Measurements from ENCODE around the gene MRGPRG.
"Not testable (repeated sequence)": the region's sequence is repeated elsewhere in the genome, so short reads cannot be mapped to it uniquely, and the experiment has no call there.

MRGPRG gene, protein sequence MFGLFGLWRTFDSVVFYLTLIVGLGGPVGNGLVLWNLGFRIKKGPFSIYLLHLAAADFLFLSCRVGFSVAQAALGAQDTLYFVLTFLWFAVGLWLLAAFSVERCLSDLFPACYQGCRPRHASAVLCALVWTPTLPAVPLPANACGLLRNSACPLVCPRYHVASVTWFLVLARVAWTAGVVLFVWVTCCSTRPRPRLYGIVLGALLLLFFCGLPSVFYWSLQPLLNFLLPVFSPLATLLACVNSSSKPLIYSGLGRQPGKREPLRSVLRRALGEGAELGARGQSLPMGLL

DNA sequence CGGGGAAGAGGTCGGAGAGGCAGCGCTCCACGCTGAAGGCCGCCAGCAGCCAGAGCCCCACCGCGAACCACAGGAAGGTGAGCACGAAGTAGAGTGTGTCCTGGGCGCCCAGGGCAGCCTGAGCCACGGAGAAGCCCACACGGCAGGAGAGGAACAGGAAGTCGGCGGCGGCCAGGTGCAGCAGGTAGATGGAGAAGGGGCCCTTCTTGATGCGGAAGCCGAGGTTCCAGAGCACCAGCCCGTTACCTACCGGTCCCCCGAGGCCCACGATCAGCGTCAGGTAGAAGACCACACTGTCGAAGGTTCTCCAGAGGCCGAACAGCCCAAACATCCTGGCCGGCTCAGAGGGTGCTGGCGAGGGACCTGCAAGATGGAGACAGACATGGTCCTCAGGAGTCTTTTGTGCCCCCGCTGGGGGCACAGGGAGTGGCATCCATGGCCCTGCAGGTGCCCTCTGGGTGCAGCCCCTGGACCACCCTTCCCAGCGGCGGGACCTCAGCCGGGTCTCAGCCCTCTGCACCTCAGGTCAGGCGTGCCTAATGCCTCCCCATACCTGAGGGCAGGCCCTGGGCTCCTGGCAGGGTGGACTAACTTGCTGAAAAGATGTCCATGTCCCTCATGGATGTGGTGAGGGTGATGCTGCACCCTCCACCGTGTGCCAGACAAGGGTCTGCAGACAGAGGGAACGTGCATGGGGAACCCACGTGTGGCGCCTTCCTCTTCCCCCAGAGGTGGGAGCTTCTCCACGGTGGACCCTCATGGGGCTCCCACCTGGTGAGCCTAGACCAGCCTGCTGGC lies at the start of gene MRGPRG:
TSS of gene MRGPRG (minus strand) at position 331 of the 798 bp plus-strand sequence. CDS start at position 331, 0 bp downstream.
- no peak for DNase-seq

DNA sequence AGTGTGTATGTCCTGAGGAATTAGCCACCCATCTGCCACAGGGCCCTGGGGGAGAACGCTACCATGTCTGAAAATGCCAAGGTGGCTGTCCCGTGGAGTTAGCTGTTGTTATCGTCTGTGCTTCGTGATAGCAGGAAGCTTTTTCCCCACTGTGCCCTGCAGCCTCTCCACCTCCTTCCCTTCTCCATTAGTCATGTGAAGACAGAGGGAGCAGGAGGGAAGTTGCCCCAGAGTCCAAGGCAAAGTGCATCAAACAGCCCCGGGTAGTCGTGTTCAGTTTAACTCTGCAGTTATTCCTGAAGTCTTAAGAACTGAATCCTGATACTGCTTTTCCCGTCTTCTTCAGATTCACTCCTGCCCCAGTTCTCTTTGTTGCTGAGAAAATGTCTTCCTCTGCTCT lies 43.9 kb upstream of the MRGPRG start:
- not testable (repeated sequence) for DNase-seq

DNA sequence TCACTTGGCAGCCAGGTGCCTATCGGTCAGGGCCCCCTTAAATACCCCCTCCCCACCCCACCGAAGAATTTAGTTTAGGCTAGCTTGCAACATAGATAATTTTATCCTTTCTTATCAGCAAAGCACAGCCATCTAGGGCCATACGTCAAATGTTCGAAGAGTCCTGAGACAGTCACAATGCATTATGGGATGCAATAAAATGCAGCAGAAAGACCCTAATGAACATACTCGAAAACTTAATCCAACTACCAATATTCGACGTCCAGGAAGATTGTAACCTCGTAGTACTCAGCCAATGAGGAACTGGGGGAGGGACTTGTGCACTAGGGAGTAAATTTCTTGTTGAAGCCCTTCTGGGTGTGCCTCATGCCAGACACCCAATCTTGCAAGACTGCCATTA lies 43.2 kb upstream of the MRGPRG start:
- DNase-seq, result not testable (repeated sequence)

DNA sequence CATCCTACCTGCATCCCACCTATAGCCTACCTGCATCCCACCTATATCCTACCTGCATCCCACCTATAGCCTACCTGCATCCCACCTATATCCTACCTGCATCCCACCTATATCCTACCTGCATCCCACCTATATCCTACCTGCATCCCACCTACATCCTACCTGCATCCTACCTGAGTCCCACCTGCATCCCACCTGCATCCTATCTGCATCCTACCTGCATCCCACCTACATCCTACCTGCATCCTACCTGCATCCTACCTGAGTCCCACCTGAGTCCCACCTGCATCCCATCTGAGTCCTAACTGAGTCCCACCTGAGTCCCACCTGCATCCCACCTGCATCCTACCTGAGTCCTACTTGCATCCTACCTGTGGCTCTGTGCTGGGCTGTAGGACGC lies 38.9 kb upstream of the MRGPRG start:
- DNase-seq, result not testable (repeated sequence)

DNA sequence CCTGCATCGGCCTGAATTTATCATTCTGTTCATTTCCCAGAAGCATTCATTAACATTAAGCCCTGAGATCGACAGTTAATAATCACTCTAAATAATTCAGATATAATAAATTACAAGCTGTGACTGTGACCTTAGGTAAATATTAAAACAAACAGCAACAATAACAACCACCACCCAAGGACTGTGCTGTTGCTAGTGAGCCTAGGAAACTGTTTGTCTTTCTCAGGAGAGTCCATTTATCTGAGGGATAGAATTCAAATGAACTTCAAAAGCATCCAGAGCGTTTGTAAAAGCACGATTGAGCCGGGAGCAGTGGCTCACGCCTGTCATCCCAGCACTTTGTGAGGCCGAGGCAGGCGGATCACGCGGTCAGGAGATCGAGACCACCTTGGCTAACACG lies 36.6 kb upstream of the MRGPRG start:
- not testable (repeated sequence) for DNase-seq

DNA sequence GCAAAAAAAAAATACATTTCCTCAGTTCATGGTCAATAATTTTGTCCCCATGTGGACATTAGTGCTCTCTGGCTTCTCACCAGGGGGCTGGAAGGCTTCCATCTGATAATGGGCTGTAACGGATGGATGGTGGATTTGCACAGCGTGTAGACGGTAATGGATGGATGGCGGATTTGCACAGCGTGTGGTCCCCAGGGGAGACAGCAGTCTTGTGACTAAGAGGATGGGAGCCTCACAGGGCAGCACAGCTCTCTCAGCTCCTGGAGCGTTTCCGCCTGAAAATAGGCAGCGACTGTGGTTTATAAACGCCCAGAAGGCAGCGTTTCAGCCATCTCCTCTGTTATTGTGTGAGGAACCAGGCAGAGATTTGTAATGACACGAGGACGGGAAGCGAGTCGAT lies 36.2 kb upstream of the MRGPRG start:
- DNase-seq, result not testable (repeated sequence)

DNA sequence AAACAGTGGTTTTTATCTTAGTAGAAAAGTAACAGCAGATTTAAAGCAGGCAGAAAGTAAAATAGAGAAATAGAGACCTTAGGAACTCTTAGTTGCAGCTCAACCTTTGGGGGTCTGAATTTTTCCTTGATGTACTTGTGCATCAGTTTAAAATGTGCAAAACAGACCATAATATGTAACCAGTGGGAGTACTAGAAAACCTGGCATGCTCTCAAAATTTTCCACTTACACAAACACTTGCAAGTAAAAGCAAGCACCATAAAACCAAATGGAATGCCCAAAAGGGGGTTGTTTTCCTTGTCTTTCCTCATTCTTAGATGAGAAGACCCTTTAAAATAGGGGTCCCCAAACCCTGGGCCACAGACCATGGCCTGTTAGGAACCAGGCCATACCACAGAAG lies 26.5 kb upstream of the MRGPRG start:
- no peak for DNase-seq

DNA sequence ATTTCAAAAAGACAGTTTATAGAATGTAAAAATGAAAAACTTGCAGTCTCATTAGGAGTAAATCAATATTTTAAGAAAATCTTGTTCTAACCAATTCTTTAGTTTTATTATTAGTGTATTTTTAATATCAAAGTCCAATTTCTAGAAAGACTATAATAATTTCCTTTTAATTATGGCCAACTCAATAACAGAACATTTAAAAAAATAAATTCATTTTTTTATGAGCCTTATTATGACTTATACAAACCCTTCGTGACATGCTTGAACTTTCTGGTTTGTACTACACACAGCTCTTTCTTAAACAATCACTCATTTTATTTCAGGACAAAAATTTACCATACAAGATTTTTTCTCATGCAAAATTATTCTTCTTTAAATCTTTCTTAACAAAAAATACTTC lies 25.3 kb upstream of the MRGPRG start:
- DNase-seq, result no peak

DNA sequence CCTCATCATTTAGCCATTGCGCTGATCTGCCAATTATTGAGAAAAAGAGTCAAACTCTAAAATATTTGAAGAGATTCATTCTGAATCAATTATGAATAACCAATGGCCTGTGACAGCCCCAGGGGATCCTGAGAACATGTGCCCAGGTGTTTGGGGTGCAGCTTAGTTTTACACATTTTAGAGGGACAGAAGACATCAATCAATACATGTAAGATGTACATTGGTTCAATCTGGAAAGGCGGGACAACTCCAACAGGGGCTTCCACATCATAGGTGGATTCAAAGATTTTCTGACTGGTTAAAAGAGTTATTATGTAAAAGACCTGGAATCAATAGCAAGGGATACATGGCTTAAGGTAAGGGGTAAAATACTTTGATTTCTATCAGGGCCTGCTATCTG lies 18.5 kb upstream of the MRGPRG start:
- DNase-seq, result no peak

DNA sequence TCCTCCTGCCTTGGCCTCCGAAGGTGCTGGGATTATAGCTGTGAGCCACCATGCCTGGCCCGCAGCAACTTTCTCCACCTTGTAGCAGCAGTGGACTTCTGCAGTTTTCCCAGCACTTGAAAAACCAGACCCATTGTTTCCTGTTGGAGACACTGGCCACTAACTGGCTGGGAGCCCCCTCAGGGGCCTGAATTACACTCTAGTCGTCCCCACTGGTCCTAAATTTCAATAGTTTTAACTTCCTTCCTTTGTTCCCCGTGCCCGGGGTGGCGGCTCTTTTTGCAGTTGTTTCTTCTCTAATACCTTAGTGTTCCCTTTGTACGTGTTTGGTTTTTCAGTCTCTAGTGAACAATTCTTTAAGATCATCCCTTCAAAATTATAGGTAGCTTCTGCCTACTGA lies 16.2 kb upstream of the MRGPRG start:
- no peak for DNase-seq

DNA sequence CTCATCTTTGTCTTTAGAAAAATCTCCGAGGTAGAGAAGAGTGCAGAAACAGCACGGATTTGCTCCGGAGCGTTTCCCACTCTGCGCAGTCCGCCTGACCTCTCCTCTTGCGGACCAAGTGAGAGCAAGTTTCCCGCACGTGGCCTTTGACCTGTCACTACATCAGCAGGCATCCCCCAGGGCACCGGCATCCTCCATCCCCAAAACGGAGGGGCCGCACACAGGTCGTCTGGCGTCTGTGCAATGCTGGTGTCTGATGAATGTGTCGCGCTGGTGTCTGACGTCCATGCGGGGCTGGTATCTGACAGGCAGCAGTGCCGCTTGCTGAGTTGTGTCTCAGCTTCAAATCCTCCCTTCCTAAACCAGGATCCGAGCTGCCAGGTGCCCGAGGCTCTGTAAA lies 14.3 kb upstream of the MRGPRG start:
- no peak for DNase-seq

DNA sequence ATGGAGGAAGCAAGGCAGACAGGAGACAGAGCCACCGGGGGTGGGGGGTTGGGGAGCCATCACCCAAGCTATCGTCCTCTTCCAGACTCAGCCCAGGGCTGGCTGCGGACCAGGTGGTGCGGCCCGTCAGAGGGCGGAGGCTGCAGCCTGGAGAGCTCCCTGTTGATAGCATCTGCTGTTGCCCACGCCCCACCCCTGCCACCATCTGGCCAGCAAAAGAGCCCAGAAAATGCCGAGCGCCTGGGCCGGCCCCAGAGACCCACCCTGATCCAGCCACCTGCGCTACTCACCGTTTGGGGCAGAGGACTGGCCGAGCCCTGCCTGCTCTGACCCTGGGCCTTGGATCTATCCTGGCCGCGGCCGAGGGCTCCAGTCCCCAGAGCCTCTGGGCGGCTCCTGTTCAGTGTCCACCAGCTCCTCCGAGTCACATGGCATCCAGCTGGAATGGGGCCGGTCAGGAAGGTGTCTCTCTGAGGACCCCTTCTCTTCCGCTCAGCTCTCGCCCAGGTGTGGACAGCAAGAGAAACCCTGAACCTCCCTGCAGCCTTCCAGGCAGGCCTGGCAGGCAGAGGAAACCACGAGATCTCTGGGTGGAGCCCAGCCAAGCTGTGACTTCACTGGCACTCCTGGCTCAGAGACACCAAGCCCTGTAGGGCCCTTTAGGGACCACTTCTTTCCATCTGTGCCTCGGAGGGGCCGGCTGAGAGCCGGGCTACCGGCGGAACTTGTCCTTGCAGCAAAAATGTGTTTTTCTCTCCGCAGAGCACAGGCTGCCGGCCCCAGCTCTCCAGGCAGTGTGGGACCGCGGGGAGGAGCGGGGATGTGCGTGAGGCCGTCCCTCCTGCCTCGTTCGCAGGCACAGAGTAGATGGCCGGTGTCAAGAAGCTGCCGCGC lies 13.5 kb upstream of the MRGPRG start, which contains the start of gene MRGPRE:
TSS of gene MRGPRE (minus strand) at position 567 of the 894 bp plus-strand sequence. CDS start 3,618 bp downstream, outside the sequence.
- no peak for DNase-seq

DNA sequence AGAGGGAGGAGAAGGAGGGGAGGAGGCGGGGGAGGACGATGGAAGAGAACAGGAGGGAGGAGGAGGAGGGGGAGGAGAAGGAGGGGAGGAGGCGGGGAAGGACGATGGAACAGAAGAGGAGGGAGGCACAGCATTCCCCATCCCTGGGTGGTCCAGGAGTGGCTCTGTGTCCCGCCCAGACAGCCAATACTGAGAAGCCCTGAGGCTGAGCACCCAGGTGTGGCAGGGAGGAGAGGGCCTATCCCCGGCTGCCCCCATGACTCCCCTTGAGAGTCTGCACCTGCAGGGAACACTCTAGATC lies 12.9 kb upstream of the MRGPRG start:
- DNase-seq, result no peak

DNA sequence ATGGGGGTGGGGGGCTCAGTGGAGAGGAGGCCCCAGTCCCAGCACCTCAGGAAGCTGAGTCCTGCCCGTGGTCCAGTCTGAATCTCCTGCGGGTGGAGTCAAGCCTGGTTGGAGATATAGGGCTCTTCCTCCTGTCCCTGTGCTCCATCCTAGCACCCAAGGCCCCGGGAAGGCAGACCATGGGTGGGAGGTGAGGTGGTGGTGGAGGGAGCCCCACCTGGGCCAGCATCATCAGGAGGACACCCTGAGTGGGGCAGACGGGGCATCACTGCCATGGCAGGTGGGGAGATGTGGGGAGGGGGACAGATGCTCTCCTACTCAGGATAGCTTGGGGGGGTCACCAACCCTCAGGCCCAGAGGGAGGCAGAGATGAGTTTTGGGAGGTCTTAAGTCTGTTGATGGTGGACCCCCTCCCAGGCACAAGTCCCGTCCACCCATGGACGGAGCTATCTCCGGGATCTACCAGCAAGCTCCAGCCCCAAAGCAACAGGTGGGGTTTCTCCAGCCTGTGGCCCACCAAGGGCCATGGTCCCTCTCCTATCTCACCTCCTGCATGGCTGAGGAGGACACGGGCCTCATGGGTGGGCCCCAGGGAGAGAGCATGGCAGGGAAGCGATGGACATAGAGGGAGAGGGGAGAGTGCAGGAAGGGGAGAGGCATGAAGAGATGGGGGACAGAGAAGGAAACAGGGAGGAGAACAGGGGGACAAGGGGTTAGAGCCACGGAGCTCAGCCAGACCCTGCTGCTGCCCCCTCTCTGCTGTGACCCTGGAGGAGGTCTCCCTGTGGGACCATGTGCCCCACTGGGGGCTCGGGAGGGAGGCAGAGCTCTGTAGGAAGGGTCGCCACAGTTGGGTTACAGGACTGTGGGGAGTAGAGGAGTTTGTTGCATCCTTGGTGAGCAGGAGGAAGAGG lies 12.3 kb upstream of the MRGPRG start:
- DNase-seq, result no peak

DNA sequence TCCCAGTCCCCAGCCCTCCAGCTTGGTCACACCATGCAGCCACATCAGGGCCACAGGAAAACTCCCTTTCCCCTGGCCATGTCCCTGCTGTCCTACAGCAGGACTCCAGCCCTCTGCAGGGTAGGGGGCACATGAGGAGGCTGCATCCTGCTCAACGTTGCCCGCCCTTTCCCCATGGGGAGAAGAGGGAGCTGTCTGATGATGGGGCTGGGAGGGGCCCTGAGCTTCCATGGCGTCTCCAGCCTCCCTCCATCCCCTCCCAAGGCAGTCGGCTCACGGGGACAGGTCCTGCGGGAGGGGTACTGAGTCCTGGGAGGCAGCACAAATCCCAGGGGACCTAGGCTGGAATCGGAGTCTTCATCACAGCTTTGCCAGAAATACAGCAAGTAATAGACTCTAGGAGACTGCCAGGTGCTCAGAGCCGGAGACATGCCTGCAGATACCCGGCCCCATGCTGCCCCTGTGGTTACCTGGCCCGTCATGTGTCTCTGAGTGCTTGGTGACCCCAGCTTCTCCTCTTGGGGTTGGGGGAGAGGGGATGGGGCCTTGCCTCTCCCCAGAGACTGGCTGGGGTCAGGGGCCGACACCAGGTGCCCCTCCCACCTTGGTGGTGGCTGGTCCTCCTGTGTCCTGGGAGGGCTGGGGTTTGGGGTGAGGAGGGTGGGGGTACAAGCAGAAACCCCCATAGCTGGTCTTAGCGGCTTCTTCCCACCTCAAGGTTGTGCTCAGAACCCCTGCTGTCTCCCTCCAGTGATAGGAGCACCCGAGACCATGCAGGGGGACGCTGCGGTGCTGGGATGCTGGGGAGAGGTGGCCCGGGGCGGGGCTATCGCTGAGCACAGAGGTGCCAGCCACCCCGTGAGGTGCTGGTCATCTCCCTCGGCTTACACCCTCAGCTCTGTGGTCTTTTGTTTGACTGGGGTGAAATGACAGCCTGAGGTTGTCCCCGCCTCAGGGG lies 11.3 kb upstream of the MRGPRG start:
- DNase-seq, result no peak

DNA sequence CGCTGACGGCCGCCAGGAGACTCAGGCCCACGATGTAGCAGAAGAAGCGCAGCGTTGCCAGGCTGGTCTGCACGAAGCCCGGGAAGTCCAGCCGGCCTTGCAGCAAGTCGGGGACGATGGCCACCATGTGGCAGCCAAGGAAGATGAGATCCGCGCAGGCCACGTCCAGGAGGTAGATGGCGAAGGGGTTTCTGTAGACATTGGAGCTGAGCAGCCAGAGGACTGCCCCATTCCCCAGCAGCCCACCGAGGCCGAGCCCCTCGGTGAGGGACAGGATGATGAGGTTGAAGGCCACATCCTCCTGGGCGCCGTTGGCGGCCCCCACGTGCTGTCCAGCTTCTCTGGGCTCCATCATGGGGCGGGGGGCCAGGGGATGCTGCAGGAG lies 9.8 kb upstream of the MRGPRG start:
- DNase-seq, result no peak

DNA sequence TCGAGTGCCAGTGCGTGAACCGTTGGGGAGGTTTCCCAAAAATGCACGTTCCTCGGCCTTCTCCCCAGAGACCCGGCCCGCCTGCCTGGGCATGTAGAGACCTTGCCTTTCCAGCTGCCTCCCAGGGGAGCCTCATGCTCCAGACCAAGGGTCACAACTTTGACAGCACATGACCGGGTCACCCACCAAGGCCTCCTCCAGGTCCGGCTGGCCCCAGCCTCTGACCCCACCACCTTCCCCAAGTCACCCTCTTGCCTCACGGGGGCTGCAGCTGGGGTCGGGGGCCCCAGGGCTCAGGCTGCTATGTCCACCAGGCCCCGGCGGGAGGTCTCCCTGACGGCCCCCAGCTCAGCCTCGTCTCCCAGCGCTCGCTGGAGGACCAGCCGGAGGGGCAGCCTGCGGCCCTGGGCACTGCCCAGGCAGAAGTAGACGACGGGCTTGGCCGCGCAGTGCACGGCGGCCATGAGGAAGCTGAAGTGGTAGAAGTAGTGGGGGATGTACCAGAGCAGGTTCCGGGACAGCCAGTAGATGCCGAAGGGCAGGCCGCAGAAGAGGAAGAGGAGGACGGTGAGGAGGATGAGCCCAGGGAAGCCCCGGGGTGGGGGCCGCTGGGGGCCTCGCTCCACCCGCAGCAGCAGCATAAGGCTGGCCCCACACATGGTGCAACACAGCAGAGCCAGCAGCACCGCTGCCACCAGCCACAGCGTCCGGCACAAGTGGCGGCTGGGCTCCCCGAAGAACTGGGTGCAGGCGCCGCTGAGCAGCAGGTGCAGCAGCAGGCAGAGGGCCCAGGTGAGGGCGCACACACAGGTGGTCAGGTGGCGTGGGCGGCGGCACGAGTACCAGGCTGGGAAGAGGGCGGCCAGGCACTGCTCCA lies 9.2 kb upstream of the MRGPRG start:
- DNase-seq, result peak; percentile 87 to 94

DNA sequence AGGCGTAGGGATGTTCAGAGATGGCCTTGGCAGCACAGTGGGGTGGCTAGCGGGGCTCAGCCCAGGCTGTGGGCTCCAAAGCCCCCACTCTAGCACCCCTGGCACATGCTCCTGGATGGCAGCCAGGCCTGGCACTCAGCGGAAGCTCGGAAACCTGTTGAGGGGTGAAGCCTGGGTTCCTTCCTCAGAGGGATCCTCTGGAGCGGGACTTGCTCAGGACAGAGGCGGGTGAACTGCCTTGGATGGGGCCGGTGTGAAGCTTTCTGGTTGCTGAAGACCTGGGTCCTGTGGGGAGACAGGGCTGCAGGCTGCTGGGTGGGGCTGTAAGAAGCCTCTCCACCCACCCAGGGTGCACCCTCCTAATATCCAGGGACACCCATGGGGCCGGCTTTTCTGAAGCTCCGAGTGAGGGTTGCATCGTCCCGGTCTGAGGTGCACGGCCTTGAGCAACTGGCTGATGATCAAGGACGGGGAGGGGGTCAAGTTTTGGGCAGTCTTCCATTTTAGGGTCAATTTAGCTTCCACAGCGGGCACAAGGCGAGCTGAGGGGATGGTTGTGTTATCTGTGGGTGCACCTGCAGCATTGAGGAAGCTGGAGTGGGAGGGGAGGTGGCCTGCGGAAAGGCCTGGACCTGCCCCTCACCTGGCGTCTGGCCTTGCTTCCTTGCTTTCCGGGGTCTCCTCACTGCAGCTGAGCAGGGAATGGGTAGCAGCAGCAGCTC lies 8.4 kb upstream of the MRGPRG start:
- DNase-seq, result no peak
